ENCODE results near the gene RPL27A.

Gene RPL27A

GRCh38 chr11:8714622-8715225 is 32.1 kb downstream of the RPL27A start:
- H3K9me3 Mint-ChIP-seq: no peaks in the 10 kb centered on the region
- peaks cover 2% of the 10 kb centered on the region for H3K4me1 Mint-ChIP-seq (ENCODE audit: low read depth)
- no peak for DNase-seq (ENCODE audit: low spot score)

GRCh38 chr11:8715501-8715900 is 32.9 kb downstream of the RPL27A start:
- DNase-seq (ENCODE audit: low spot score): no peak
- Mint-ChIP-seq H3K27me3 (ENCODE audit: low read depth) (peaks cover 3% of the 10 kb centered on the region), H3K9me3 (no peaks in the 10 kb centered on the region), H3K27ac (no peak overlapping the region), H3K4me1 (ENCODE audit: low read depth) (peaks cover 2% of the 10 kb centered on the region), H3K36me3 (ENCODE audit: low read depth) (no peaks in the 10 kb centered on the region), H3K4me3 (no peak overlapping the region)

More at GRCh38 chr11:8714622-8715225, 32.1 kb downstream of the RPL27A start:
- Mint-ChIP-seq H3K27ac (no peak overlapping the region), H3K4me3 (no peak overlapping the region), H3K36me3 (ENCODE audit: low read depth) (no peaks in the 10 kb centered on the region), H3K27me3 (ENCODE audit: low read depth) (no peaks in the 10 kb centered on the region)

DNA sequence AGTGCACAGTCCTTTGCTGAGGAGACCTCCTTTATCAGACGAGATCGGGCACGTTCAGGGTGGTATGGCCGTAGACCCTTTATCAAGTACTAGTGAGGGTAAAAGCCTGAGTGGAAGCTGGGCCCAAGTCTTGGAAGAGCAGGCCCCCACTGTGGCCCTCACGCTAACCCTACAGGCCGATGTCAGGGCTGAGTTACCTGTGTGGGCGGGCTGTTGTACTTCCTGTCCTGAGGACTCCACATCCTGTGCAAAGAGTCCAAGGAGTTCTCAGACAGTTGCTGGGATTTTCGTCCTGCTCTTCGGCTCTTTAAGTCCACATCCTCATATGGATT is 34.9 kb downstream of the RPL27A start:
- Mint-ChIP-seq H3K9me3 (no peaks in the 10 kb centered on the region), H3K27me3 (ENCODE audit: low read depth) (peaks cover 6% of the 10 kb centered on the region), H3K27ac (no peak overlapping the region), H3K36me3 (ENCODE audit: low read depth) (no peaks in the 10 kb centered on the region), H3K4me3 (no peak overlapping the region), H3K4me1 (ENCODE audit: low read depth) (peaks cover 2% of the 10 kb centered on the region)
- no peak for DNase-seq (ENCODE audit: low spot score)

DNA sequence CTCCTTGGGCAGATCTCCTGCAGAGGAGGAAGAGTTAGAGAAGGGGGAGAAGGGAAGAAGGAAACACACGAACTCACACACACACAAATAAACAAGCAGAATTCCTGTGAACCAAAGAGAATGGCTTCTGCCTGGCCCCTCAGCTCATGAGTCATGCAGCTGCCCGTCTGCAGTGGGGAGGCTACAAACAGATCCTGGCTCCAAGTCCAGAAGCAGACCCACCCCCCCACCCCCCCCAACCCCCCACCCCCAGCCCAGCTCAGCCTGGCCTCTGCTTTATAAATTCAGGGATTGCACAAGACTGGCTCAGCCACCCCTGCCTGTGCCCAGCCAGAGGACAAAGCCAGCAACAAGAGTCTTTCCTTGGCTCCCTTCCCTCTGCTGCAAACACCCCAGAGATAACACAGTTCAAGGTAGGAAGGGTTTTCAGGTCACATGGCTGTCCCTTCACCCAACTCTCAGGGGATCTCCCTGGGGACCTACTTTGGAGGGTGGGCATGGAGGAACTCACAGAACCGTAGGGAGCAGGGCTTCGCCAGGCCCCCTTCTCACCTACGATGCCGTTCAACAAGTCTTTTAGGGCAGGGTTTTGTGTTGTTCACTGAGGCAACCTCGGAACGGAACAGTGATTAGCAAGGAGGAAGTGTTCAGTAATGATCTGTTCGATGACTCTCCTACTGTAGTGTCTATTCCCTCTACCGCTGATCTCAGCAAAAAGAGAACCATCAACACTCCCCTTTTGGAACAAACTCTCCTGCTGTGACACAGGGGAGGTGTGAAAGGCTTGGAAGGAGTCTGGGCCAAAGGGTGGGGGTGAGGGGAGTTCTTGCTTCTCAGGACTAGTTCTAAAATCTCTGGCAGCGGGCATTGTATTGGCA is 35.5 kb downstream of the RPL27A start:
- Mint-ChIP-seq H3K36me3 (ENCODE audit: low read depth) (no peaks in the 10 kb centered on the region), H3K27ac (no peak overlapping the region), H3K27me3 (ENCODE audit: low read depth) (peaks cover 10% of the 10 kb centered on the region), H3K9me3 (no peaks in the 10 kb centered on the region), H3K4me1 (ENCODE audit: low read depth) (peaks cover 2% of the 10 kb centered on the region), H3K4me3 (no peak overlapping the region)
- no peak for DNase-seq (ENCODE audit: low spot score)

GRCh38 chr11:8719211-8719649 is 36.6 kb downstream of the RPL27A start:
- H3K4me1 Mint-ChIP-seq (ENCODE audit: low read depth): peaks cover 2% of the 10 kb centered on the region
- DNase-seq (ENCODE audit: low spot score): no peak
- no peak overlapping the region for H3K27ac Mint-ChIP-seq
- no peaks in the 10 kb centered on the region for H3K36me3 Mint-ChIP-seq (ENCODE audit: low read depth)
- H3K9me3 Mint-ChIP-seq: no peaks in the 10 kb centered on the region
- peaks cover 10% of the 10 kb centered on the region for H3K27me3 Mint-ChIP-seq (ENCODE audit: low read depth)
- H3K4me3 Mint-ChIP-seq: no peak overlapping the region

GRCh38 chr11:8719721-8720120 is 37.1 kb downstream of the RPL27A start:
- Mint-ChIP-seq H3K4me1 (ENCODE audit: low read depth) (peaks cover 2% of the 10 kb centered on the region), H3K9me3 (no peaks in the 10 kb centered on the region), H3K27ac (no peak overlapping the region), H3K36me3 (ENCODE audit: low read depth) (no peaks in the 10 kb centered on the region), H3K27me3 (ENCODE audit: low read depth) (peaks cover 10% of the 10 kb centered on the region), H3K4me3 (no peak overlapping the region)
- DNase-seq (ENCODE audit: low spot score): no peak

DNA sequence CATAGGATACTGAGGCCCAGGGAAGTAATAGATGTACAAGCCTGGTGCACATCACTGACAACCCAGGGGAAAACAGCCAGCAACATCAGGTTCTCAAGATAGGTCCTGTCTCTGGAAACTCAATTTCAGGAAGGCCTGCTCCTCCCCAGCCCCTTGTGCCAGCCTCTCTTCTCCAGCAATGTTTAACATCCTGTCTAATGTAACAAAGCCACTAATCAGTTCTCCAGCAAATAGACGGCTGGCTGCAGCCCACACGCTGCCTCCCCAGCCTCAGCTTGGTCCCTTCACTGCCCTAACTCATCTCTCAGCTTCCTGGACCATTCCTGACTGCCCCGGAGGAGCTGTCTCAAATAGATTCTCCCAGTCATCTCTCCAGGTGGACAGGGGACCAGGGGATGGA is 37.8 kb downstream of the RPL27A start:
- Mint-ChIP-seq H3K4me1 (ENCODE audit: low read depth) (peaks cover 2% of the 10 kb centered on the region), H3K9me3 (no peaks in the 10 kb centered on the region), H3K27ac (no peak overlapping the region), H3K27me3 (ENCODE audit: low read depth) (peaks cover 10% of the 10 kb centered on the region), H3K36me3 (ENCODE audit: low read depth) (no peaks in the 10 kb centered on the region), H3K4me3 (no peak overlapping the region)
- no peak for DNase-seq (ENCODE audit: low spot score)

DNA sequence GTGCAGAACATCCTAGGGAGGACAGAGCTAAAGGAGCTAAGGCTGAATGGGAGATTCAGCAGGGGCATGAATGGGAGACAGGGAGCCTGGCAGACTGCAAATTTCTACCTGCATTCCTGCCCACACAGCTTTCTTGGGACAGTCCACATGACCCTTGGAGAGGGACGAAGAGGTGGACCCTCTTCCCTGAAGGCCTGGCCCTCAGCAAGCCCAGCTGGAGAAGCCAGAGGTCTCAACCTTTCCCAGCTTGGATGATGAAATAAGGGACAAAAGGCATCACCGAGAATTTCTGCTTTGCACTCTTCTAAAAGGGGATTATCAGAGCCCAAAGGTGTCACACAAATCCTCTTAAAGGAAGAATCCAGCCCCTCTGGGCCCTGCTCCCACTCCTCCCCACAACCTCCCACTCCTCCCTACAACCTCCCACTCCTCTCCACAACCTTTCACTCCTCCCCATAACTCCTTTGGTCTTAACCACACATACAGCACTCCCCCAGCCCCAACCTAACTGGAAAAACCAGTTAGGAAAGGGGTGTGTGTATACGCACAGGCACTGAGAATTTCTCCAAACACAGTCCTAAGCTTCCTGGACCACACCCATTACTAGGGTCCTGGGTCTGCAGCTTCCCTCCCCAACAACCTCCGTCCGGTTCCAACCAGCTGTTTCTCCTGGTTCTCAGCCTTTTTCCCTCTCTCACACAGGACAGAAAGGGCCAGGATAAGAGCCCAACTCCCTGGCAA is 38.4 kb downstream of the RPL27A start:
- no peak overlapping the region for H3K4me3 Mint-ChIP-seq
- H3K27ac Mint-ChIP-seq: no peak overlapping the region
- peaks cover 2% of the 10 kb centered on the region for H3K4me1 Mint-ChIP-seq (ENCODE audit: low read depth)
- peaks cover 10% of the 10 kb centered on the region for H3K27me3 Mint-ChIP-seq (ENCODE audit: low read depth)
- no peaks in the 10 kb centered on the region for H3K9me3 Mint-ChIP-seq
- DNase-seq (ENCODE audit: low spot score): no peak
- no peaks in the 10 kb centered on the region for H3K36me3 Mint-ChIP-seq (ENCODE audit: low read depth)

DNA sequence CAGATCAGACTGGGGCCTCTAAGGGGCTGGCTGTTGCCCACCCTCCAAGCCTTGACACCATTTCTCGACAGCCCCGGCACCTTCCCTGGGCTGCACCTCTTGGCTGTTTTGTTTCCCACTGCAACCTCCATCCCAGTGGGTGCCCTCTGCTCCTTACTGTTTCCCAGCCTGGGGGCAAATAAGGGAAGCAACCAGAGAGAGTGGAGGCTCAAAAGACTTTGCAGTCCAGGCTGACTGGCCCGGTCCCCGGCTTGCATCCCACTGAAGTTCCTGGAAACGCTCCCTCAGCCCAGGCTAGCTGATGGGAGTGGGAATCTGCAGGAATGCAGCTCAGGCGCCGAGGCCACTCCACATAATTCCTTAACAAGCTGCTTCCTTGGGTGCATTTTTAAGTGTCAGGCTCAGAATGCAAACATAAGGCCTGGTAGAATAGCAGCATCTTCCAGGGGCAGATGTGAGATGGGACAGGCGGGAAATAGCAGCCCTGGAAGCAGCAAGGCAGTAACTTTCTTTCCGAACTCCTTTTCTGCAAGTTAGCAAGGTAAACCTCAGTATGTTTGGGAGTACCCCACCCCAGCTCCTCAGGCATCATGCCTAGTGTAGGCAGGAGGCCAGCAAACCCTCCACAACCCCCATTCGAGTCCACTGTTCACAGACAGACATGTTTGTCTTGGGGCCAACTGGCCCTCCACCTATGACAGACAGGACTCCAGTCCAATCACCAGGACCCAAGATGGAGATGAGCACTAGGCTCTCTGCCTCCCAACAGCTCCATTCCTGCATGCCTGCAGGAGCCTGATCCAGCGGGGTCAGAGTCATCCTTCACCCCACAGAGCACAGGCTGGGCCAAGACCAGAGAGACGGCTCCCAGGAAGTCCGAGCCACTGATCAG is 39.3 kb downstream of the RPL27A start:
- Mint-ChIP-seq H3K36me3 (ENCODE audit: low read depth) (no peaks in the 10 kb centered on the region), H3K4me3 (no peak overlapping the region), H3K27me3 (ENCODE audit: low read depth) (peaks cover 10% of the 10 kb centered on the region), H3K27ac (no peak overlapping the region), H3K9me3 (no peaks in the 10 kb centered on the region), H3K4me1 (ENCODE audit: low read depth) (peaks cover 2% of the 10 kb centered on the region)
- DNase-seq (ENCODE audit: low spot score): no peak

DNA sequence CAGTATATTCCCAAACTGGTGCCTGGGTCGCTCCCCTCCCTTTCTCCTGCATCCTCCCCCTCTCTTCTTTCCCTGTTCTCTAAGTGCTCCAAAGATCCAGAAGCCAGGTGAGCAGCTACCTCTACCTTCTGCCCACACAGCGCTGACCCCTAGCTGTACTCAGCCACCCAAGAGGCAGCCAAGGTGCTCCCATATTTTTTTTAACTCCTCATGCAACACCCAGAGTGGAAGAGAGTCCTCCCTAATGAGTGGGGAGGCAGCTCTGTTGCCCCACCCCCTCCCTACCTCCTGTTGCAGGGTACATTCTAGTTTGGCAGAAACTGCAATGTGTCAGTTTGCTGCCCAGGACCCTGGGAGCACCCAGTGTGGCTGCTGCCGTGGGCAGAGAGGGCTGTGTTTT is 40.2 kb downstream of the RPL27A start:
- DNase-seq (ENCODE audit: low spot score): no peak
- H3K4me1 Mint-ChIP-seq (ENCODE audit: low read depth): no peaks in the 10 kb centered on the region
- H3K27ac Mint-ChIP-seq: no peak overlapping the region
- H3K27me3 Mint-ChIP-seq (ENCODE audit: low read depth): peaks cover 10% of the 10 kb centered on the region
- H3K9me3 Mint-ChIP-seq: no peaks in the 10 kb centered on the region
- no peaks in the 10 kb centered on the region for H3K36me3 Mint-ChIP-seq (ENCODE audit: low read depth)
- H3K4me3 Mint-ChIP-seq: no peak overlapping the region

- peaks cover 10% of the 10 kb centered on the region for H3K27me3 Mint-ChIP-seq (ENCODE audit: low read depth)
- H3K27ac Mint-ChIP-seq: no peak overlapping the region
- H3K36me3 Mint-ChIP-seq (ENCODE audit: low read depth): no peaks in the 10 kb centered on the region
- no peak overlapping the region for H3K4me3 Mint-ChIP-seq
- H3K9me3 Mint-ChIP-seq: no peaks in the 10 kb centered on the region
- DNase-seq (ENCODE audit: low spot score): no peak
- no peaks in the 10 kb centered on the region for H3K4me1 Mint-ChIP-seq (ENCODE audit: low read depth)
Measured at GRCh38 chr11:8723711-8724110, 41.1 kb downstream of the RPL27A start.

GRCh38 chr11:8724682-8725081 is 42.1 kb downstream of the RPL27A start:
- no peak overlapping the region for H3K27ac Mint-ChIP-seq

GRCh38 chr11:8726395-8726794 is 43.8 kb downstream of the RPL27A start:
- no peak for DNase-seq (ENCODE audit: low spot score)
- H3K4me3 Mint-ChIP-seq: no peak overlapping the region
- no peaks in the 10 kb centered on the region for H3K36me3 Mint-ChIP-seq (ENCODE audit: low read depth)
- H3K9me3 Mint-ChIP-seq: no peaks in the 10 kb centered on the region
- no peak overlapping the region for H3K27ac Mint-ChIP-seq
- H3K27me3 Mint-ChIP-seq (ENCODE audit: low read depth): peaks cover 5% of the 10 kb centered on the region
- H3K4me1 Mint-ChIP-seq (ENCODE audit: low read depth): no peaks in the 10 kb centered on the region

More at GRCh38 chr11:8724682-8725081, 42.1 kb downstream of the RPL27A start:
- H3K27me3 Mint-ChIP-seq (ENCODE audit: low read depth): peaks cover 10% of the 10 kb centered on the region
- no peaks in the 10 kb centered on the region for H3K4me1 Mint-ChIP-seq (ENCODE audit: low read depth)
- no peaks in the 10 kb centered on the region for H3K9me3 Mint-ChIP-seq
- H3K4me3 Mint-ChIP-seq: no peak overlapping the region
- DNase-seq (ENCODE audit: low spot score): no peak
- no peaks in the 10 kb centered on the region for H3K36me3 Mint-ChIP-seq (ENCODE audit: low read depth)
